ENCODE results near the gene RAET1L.
"Not testable (repeated sequence)": the region's sequence is repeated elsewhere in the genome, so short reads cannot be mapped to it uniquely, and the experiment has no call there.

The RAET1L gene

DNA sequence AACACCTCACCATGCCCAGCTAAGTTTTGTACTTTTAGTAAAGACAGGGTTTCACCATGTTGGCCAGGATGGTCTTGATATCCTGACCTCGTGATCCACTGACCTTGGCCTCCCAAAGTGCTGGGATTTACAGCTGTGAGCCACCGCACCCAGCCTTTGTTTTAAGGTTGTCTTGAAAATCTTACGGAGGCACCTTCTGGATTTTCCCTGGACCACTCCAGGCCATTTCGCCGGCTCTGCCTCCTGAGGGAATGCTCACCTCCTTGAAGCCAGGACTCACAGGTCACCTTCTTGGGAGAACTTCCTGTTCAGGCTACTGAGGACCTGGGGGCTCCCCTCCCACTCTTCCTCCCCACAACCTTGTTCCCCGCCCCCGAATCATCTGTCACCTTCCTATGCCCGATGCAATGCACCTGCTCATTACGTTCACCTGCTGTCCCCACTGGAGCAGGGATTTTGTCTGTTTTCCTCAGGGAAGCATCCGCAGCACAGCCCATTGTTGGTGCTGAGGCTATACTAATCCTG is 19.4 kb upstream of the RAET1L start:
- no peak for DNase-seq (ENCODE audit: low read depth in 2 of 3, low spot score in 2 of 3)

GRCh38 chr6:150043501-150044412 is 18.4 kb upstream of the RAET1L start:
- DNase-seq (ENCODE audit: low read depth in 2 of 3, low spot score in 2 of 3): no peak

DNA sequence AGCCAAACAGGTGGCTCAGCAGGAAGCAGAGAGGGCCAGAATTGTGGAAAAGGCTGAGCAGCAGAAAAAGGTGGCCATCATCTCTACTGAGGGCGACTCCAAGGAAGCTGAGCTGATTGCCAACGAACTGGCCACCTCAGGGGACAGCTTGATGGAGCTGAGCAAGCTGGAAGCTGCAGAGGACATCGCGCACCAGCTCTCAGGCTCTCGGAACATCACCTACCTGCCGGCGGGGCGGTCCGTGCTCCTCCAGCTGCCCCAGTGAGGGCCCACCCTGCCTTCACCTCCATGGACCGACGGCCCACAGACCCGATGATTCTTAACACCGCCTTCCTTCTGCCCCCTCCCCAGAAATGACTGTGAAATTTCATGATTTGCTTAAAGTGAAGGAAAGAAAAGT is 17.8 kb upstream of the RAET1L start:
- no peak for DNase-seq (ENCODE audit: low read depth in 2 of 3, low spot score in 2 of 3)

GRCh38 chr6:150038202-150039062 is 13.1 kb upstream of the RAET1L start:
- DNase-seq (ENCODE audit: low read depth in 2 of 3, low spot score in 2 of 3): no peak

GRCh38 chr6:150037526-150038201 is 12.3 kb upstream of the RAET1L start:
- DNase-seq (ENCODE audit: low read depth in 2 of 3, low spot score in 2 of 3): no peak

- DNase-seq (ENCODE audit: low read depth in 2 of 3, low spot score in 2 of 3): no peak
These were observed 10.7 kb upstream of the RAET1L start for GRCh38 chr6:150036081-150036480.

DNA sequence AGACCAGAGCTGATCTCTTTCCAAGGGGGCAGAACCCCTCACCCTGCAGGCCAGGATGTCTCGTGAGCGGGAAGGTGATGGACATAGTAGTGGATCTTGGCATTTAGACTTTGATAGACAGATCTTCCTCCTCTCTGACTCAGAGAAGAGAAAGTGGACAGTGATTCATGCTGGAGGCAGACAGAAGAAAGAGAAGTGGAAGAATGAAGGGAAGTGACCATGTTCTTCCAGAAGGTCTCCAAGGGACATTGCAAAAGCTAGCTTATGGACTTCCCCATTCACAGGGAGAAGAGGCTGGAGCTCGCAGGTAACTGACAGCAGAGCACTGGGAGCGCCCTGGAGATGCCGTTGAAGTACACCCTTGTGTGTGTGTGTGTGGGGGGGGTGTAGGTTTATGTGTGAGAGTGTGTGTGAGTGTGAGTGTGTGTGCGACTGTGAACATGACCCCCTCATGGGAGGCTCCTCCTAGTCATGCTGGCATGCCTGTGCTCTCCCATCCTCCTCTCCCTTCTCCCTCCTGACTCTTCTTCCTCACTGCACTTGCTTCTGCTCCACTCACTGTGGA is 8.0 kb upstream of the RAET1L start:
- no peak for DNase-seq (ENCODE audit: low read depth in 2 of 3, low spot score in 2 of 3)

DNA sequence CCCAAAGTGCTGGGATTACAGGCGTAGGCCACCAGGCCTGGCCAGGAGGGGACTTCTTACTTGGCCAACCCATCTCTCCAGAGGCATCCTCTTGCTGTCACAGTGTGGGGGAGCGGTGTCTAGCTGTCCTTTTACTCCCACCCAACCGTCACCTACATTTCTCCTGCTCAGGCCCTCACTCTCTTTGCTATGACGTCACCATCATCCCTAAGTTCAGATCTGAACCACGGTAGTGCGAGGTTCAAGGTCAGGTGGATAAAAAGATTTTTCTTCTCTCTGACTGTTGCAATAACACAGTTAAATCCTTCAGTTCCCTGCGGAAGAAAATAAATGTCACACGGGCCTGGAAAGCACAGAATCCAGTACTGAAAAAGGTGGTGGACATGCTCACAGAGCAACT is 7.3 kb upstream of the RAET1L start:
- no peak for DNase-seq (ENCODE audit: low read depth in 2 of 3, low spot score in 2 of 3)

DNA sequence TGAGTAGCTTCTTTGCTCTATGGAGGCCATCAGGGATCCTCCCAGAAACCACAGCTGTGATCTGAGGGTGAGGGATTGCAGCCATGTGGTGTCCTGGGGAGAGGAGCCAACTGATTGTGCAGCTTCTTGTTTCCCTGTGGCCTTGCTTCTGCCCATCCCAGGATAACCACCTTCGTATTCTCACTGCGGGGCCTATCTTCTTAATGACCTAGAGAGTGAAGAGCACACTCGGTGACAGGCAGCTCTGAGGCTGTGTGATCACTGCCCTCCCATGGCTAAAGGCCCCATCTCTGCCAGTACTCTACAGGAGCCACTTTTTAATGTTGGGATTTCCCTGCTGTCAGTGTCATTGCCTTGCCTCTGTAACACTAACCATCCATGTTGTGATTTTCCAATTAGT is 5.3 kb upstream of the RAET1L start:
- no peak for DNase-seq (ENCODE audit: low read depth in 2 of 3, low spot score in 2 of 3)

- DNase-seq (ENCODE audit: low read depth in 2 of 3, low spot score in 2 of 3): no peak
These were observed 4.4 kb upstream of the RAET1L start for GRCh38 chr6:150029749-150030148.

GRCh38 chr6:150029276-150029675 is 3.9 kb upstream of the RAET1L start:
- DNase-seq (ENCODE audit: low read depth in 2 of 3, low spot score in 2 of 3): no peak

DNA sequence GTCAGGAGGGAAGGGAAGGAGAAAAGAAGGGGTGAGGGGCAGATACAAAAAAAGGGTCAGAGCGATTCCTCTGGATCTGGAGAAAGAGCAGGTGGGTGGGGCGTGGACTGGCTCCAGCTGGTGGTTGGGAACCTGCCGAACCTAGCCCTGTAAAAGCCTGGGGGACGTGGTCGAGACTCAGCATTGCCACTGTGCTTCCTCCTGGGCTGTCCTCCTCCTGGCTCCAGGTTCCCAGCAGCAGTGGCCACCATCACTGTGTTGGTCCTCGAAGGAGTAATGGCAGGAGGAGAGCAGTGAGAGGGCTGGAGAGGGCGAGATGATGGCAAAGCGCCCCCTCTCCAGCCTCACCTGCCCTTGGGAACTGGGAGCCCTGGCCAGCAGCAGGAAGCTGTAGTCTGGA is 3.5 kb upstream of the RAET1L start:
- no peak for DNase-seq (ENCODE audit: low read depth in 2 of 3, low spot score in 2 of 3)

GRCh38 chr6:150027806-150028565 is 2.7 kb upstream of the RAET1L start:
- DNase-seq (ENCODE audit: low read depth in 2 of 3, low spot score in 2 of 3): no peak

DNA sequence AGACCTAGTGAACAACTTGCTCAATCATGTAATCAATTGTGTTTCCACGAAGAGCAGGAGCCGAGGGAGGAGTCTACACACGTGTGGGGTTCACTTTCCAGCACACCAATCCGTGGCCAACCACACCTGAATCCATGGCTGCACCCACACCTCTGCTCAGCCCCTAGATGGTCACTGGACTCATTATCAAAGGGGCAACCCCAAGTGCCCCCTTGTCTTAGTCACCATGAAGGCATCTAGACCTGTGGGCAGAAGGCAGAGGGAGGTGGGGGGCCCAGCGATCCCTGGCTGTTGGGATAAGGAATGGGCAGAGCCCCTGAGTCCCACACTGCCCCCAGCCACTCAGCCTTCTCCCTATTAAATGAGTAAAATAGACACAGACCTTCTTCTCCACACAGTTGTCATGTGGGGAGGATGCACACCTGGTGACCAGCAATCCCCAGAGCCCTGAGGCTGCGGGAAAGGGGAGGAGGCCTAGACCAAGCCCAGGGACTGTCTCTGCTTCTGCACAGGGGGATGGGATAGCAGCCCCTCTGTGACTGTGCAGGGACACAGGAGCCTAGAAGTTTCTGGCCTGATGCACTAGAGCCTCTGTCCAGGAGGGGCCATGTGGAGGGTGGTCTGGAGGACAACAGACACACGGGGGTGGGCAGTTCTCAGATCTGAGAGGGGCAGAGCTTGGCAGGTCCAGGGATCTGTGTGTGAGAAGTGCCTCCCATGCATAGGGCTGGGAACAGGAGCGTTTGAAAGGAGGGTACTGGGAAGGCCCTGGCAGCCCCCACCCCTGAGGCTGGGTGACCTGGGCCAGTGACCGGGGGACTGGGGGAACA is 1.9 kb upstream of the RAET1L start:
- no peak for DNase-seq (ENCODE audit: low read depth in 2 of 3, low spot score in 2 of 3)

GRCh38 chr6:150024646-150025155 is 631 bp downstream of the RAET1L start:
- DNase-seq (ENCODE audit: low read depth in 2 of 3, low spot score in 2 of 3): no peak

- not testable (repeated sequence) for DNase-seq (ENCODE audit: low read depth in 2 of 3, low spot score in 2 of 3)
These were observed 1.3 kb downstream of the RAET1L start for GRCh38 chr6:150024021-150024420.

GRCh38 chr6:150021870-150022269 is 3.5 kb downstream of the RAET1L start:
- DNase-seq (ENCODE audit: low read depth in 2 of 3, low spot score in 2 of 3): not testable (repeated sequence)

DNA sequence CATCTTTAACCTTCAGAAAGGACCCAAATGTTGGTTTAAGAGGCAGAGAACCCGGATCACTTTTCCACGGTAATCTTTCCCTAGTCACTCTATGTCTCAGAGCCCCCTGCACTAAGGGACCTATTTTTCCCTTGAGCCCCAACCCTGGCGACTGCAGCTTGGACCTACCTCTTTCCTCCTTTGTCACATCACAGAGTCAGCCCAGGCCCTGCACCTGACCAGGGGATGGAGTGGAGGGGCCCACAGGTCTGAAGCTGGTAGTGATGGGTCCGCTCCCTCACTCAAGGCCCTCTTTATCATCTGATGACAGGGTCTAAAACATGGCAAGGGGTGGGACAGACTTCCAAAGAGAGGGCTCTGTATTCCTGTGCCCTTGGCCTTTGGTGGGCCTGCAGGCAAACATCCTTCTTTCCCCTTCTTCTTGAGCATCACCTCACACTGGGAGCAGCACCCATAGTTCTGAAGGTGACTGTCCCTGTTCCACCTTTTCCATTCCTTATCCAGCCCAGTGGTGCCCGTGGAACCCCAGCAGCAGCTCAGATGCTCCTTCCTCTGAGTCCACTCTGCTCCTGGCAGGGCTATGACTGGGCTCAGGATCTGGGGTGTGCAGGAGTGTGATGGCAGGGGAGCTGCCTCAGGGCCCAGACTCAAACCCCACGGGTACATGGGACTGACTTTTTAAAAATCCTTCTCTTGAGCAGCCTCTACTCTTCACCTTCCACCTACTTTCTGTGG is 6.3 kb downstream of the RAET1L start:
- DNase-seq (ENCODE audit: low read depth in 2 of 3, low spot score in 2 of 3): no peak

GRCh38 chr6:150017186-150017521 is 8.2 kb downstream of the RAET1L start:
- DNase-seq (ENCODE audit: low read depth in 2 of 3, low spot score in 2 of 3): not testable (repeated sequence)
